Inflammatory macrophage (primary cell): Measurements from ENCODE around the gene TCHP.
"Not testable (repeated sequence)": the region's sequence is repeated elsewhere in the genome, so short reads cannot be mapped to it uniquely, and the experiment has no call there.

Experiments used
- DNase-seq, 2 donors: peaks; one replicate each; pipeline ENCODE4 v3.0.0-alpha.2; 2020 to 2022

TCHP gene

GRCh38 chr12:109879351-109880042, 20.6 kb upstream of the TCHP start:
- DNase-seq, result no peak

- peak; percentile 89 to 94 for DNase-seq
Observed at GRCh38 chr12:109880043-109880931, 19.8 kb upstream of the TCHP start, which contains the start of gene GLTP. Gene GLTP, minus strand, starts transcription at chr12:109880541. Its CDS starts 167 bp downstream, at chr12:109880374.

- no peak for DNase-seq
Observed at GRCh38 chr12:109880938-109881337, 19.1 kb upstream of the TCHP start.

- no peak for DNase-seq
Observed at GRCh38 chr12:109881752-109882151, 18.3 kb upstream of the TCHP start.

- no peak for DNase-seq
Observed at GRCh38 chr12:109883461-109883860, 16.6 kb upstream of the TCHP start.

GRCh38 chr12:109885616-109886015, 14.5 kb upstream of the TCHP start:
- DNase-seq, result no peak

GRCh38 chr12:109888179-109889020, 11.7 kb upstream of the TCHP start:
- peak; percentile 88 to 95 for DNase-seq

GRCh38 chr12:109890620-109891170, 9.4 kb upstream of the TCHP start:
- no peak for DNase-seq

GRCh38 chr12:109891731-109892130, 8.3 kb upstream of the TCHP start:
- not testable (repeated sequence) for DNase-seq

GRCh38 chr12:109892165-109892715, 7.8 kb upstream of the TCHP start:
- DNase-seq, result no peak

GRCh38 chr12:109892748-109893147, 7.3 kb upstream of the TCHP start:
- no peak for DNase-seq

- peak; percentile 78 to 85 for DNase-seq
Observed at GRCh38 chr12:109893261-109893995, 6.6 kb upstream of the TCHP start.

GRCh38 chr12:109894939-109895338, 5.1 kb upstream of the TCHP start:
- DNase-seq, result no peak

GRCh38 chr12:109896188-109896587, 3.9 kb upstream of the TCHP start:
- DNase-seq, result no peak

- no peak for DNase-seq
Observed at GRCh38 chr12:109897029-109897428, 3.0 kb upstream of the TCHP start.

- DNase-seq, result not testable (repeated sequence)
Observed at GRCh38 chr12:109899345-109899744, 729 bp upstream of the TCHP start.

GRCh38 chr12:109900752-109901580, 892 bp downstream of the TCHP start:
- no peak for DNase-seq

GRCh38 chr12:109902891-109903418, 2.9 kb downstream of the TCHP start:
- no peak for DNase-seq

- no peak for DNase-seq
Observed at GRCh38 chr12:109905301-109905700, 5.2 kb downstream of the TCHP start.
